Colonic mucosa (tissue), 4 donors: ENCODE measurements around the gene VPS13A. TPM values are rescaled to one million over a fixed set of nuclear protein-coding genes. Genes with fewer than 3 reads are reported as not detected.
A peak's percentile ranks its signal among the peaks of the same experiment; 100 is the strongest.

Experiments
- DNase-seq: peaks from one replicate; pipeline ENCODE4 v3.0.0-alpha.2; 2020
- H3K27ac ChIP-seq: fragments of 200-600 bp; one replicate; pipeline ENCODE4 v1.8.0; 2021
- H3K27me3 ChIP-seq: fragments of 200-600 bp; one replicate; pipeline ENCODE4 v1.8.0; 2021
- H3K36me3 ChIP-seq: fragments of 200-600 bp; one replicate; pipeline ENCODE4 v1.8.0; 2021
- H3K4me1 ChIP-seq: fragments of 200-600 bp; one replicate; pipeline ENCODE4 v1.8.0; 2021; ENCODE audit warnings: mild to moderate bottlenecking
- H3K4me3 ChIP-seq: fragments of 200-600 bp; one replicate; pipeline ENCODE4 v1.8.0; 2021
- H3K9ac ChIP-seq, 2 donors: one replicate each; pipeline ENCODE4 v1.7.0; 2013; ENCODE audit warnings: control low read depth in 2 of 2, low read depth in 2 of 2, low read length in 2 of 2
- H3K9me3 ChIP-seq: fragments of 200-600 bp; one replicate; pipeline ENCODE4 v1.8.0; 2021
- CTCF ChIP-seq: fragments of 200-600 bp; IDR thresholded peaks from one replicate; pipeline ENCODE4 v1.8.0; 2022; ENCODE audit warnings: antibody characterized with exemption, mild to moderate bottlenecking
- intact Hi-C: fragments of 100-400 bp; cut with DNase I; formaldehyde crosslinking; loops from one replicate; pipeline ENCODE4 v1.14.1; 2022
- total RNA-seq, 2 donors: library from RNA; stranded (reverse); fragmentation: NEBNext Ultra II Directional in 1 of 2; extraction: Animal tissue kit (Norgen Biotek cat#: 25700) in 1 of 2; gene quantifications; one replicate each; pipeline ENCODE4 v1.2.1, GENCODE V29; 2021
- donor health status: healthy.
- donor health status: DM: no; HTN: no; CAD: no.
- donor health status: DM: no; HTN: no; CAD: no.

Gene VPS13A
- total RNA-seq, 2 donors from 2014 or later: 31.8 to 45.2 TPM

- intact Hi-C loops: no loop called here
- Histone ChIP-seq H3K27ac (no peak overlapping the region), H3K27me3 (no peaks in the 10 kb centered on the region), H3K36me3 (no peaks in the 10 kb centered on the region), H3K4me1 (no peaks in the 10 kb centered on the region), H3K4me3 (no peak overlapping the region), H3K9me3 (no peaks in the 10 kb centered on the region), H3K9ac (no peak overlapping the region)
- no peak for TF ChIP-seq CTCF
- DNase-seq: no peak
Measured at GRCh38 chr9:77149879-77150278, 27.5 kb upstream of the VPS13A start.

GRCh38 chr9:77152289-77152688 lies 25.0 kb upstream of the VPS13A start:
- no peaks in the 10 kb centered on the region for H3K4me1 ChIP-seq
- no peaks in the 10 kb centered on the region for H3K27me3 ChIP-seq
- H3K4me3 ChIP-seq: no peak overlapping the region
- no peak for DNase-seq
- H3K36me3 ChIP-seq: no peaks in the 10 kb centered on the region
- H3K9ac ChIP-seq: no peak overlapping the region
- H3K27ac ChIP-seq: no peak overlapping the region
- no peak for TF ChIP-seq CTCF
- intact Hi-C loops: no loop called here
- H3K9me3 ChIP-seq: no peaks in the 10 kb centered on the region

- no peaks in the 10 kb centered on the region for H3K27me3 ChIP-seq
- no peak overlapping the region for H3K27ac ChIP-seq
- no peak for DNase-seq
- H3K9me3 ChIP-seq: no peaks in the 10 kb centered on the region
- H3K4me3 ChIP-seq: no peak overlapping the region
- no peaks in the 10 kb centered on the region for H3K36me3 ChIP-seq
- TF ChIP-seq CTCF: no peak
- H3K9ac ChIP-seq: peak overlapping the region in 1 of 2 donors; percentile 7
- H3K4me1 ChIP-seq: no peaks in the 10 kb centered on the region
- intact Hi-C loops: no loop called here
Measured at GRCh38 chr9:77156646-77157371, 20.5 kb upstream of the VPS13A start.

- DNase-seq: no peak
- TF ChIP-seq CTCF: no peak
- Histone ChIP-seq H3K9me3 (no peaks in the 10 kb centered on the region), H3K27ac (no peak overlapping the region), H3K9ac (no peak overlapping the region), H3K36me3 (no peaks in the 10 kb centered on the region), H3K4me1 (no peaks in the 10 kb centered on the region), H3K27me3 (no peaks in the 10 kb centered on the region), H3K4me3 (no peak overlapping the region)
- intact Hi-C loops: no loop called here
Measured at GRCh38 chr9:77158772-77159513, 18.4 kb upstream of the VPS13A start.

- no peak for DNase-seq
- intact Hi-C loops: loop anchor here (10.0 kb wide), 1 partner anchor 54 kb away; no protein-coding TSS in a partner anchor
- no peaks in the 10 kb centered on the region for H3K27me3 ChIP-seq
- H3K9ac ChIP-seq: no peak overlapping the region
- H3K9me3 ChIP-seq: no peaks in the 10 kb centered on the region
- no peak overlapping the region for H3K4me3 ChIP-seq
- H3K4me1 ChIP-seq: no peaks in the 10 kb centered on the region
- TF ChIP-seq CTCF: no peak
- no peaks in the 10 kb centered on the region for H3K36me3 ChIP-seq
- H3K27ac ChIP-seq: no peak overlapping the region
Measured at GRCh38 chr9:77161191-77161590, 16.1 kb upstream of the VPS13A start.
